ENCODE results near the gene APBB2. TPM values are rescaled to one million over a fixed set of nuclear protein-coding genes. Genes with fewer than 3 reads are reported as not detected.

The APBB2 gene
- total RNA-seq, 4 donors from 2014 or later = 47.5 to 99.9 (median 57.5) TPM

DNA sequence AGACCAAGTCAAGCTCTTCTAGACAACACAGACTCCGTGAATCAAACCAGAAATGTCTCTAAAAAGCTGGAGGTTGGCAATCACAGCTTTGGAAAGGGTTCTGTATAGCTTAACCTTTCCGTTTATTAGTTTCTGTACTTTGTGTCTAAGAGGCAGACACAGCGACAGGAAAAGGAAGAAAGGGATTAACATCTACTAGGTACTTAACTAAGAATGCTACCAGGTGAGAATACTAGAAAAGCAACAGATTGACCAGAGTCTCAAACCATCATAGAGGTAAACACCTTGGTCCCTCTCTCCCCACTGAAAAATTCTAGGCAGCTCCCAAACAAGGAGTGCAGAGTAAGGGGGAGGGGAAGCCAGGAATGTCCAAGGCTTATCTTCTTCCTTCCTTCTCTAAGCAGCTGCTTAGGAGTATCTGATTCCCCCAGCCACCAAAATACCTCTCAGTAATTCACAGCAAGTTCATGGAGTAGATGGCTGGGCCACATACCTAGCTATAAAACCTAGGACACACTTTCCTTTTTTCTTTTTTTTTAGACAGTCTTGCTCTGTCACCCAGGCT lies 80.8 kb downstream of the APBB2 start:
- DNase-seq = no peak
- peaks cover 0 to 7% (median 1%) of the 10 kb centered on the region in 4 donors for H3K4me1 ChIP-seq
- TF ChIP-seq, protein P1, sequence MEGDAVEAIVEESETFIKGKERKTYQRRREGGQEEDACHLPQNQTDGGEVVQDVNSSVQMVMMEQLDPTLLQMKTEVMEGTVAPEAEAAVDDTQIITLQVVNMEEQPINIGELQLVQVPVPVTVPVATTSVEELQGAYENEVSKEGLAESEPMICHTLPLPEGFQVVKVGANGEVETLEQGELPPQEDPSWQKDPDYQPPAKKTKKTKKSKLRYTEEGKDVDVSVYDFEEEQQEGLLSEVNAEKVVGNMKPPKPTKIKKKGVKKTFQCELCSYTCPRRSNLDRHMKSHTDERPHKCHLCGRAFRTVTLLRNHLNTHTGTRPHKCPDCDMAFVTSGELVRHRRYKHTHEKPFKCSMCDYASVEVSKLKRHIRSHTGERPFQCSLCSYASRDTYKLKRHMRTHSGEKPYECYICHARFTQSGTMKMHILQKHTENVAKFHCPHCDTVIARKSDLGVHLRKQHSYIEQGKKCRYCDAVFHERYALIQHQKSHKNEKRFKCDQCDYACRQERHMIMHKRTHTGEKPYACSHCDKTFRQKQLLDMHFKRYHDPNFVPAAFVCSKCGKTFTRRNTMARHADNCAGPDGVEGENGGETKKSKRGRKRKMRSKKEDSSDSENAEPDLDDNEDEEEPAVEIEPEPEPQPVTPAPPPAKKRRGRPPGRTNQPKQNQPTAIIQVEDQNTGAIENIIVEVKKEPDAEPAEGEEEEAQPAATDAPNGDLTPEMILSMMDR (IDR thresholded peaks at IDR 0.05) = no peak
- TF ChIP-seq POLR2A (IDR thresholded peaks at IDR 0.05) = no peak
- H3K27me3 ChIP-seq = no peaks in the 10 kb centered on the region
- no peak overlapping the region for H3K4me3 ChIP-seq
- H3K36me3 ChIP-seq = no peaks in the 10 kb centered on the region
- no peak overlapping the region for H3K27ac ChIP-seq
- H3K9me3 ChIP-seq = no peaks in the 10 kb centered on the region

DNA sequence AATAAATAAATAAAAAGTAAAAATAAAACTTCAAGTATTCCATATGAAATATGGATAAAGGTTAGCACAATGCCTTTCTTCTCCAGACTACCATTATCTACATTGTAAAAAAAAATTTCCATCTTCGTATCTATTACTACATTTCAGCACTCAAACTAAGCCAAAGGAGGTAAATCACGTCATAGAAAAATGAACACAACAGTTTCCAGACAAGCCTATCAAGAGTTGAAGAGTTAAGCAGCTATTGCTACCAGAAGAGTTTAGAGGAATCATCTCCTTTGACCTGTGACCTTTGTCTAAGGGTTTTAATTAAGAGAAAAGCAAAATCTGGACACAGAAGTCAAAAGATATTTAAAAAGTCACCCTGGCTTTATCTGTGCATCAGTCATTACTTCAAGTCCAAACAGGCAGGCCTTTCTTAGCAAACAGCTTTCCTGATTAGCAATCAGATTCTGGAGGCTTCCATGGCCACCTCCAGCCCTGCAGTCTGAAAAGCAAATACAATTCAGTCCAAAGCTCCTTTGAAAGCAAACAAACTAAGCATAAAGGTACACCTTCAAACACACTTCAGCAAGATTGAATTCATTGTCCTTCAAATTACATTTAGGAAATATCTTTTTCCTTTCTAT lies 82.2 kb downstream of the APBB2 start:
- no peaks in the 10 kb centered on the region for H3K36me3 ChIP-seq
- no peaks in the 10 kb centered on the region for H3K9me3 ChIP-seq
- TF ChIP-seq, protein P1 (IDR thresholded peaks at IDR 0.05) = no peak
- no peak for TF ChIP-seq POLR2A (IDR thresholded peaks at IDR 0.05)
- no peak overlapping the region for H3K4me3 ChIP-seq
- no peaks in the 10 kb centered on the region for H3K27me3 ChIP-seq
- no peak overlapping the region for H3K27ac ChIP-seq
- H3K4me1 ChIP-seq = peaks cover 0 to 7% (median 1%) of the 10 kb centered on the region in 4 donors
- DNase-seq = no peak

- DNase-seq = no peak
- Histone ChIP-seq H3K36me3 (no peaks in the 10 kb centered on the region), H3K4me3 (no peak overlapping the region), H3K4me1 (peaks cover 0 to 8% (median 1%) of the 10 kb centered on the region in 4 donors), H3K9me3 (no peaks in the 10 kb centered on the region), H3K27me3 (no peaks in the 10 kb centered on the region), H3K27ac (no peak overlapping the region)
- TF ChIP-seq POLR2A (IDR thresholded peaks at IDR 0.05) = no peak
- TF ChIP-seq, protein P1 (IDR thresholded peaks at IDR 0.05) = no peak
Observed at GRCh38 chr4:41129936-41130440, 84.4 kb downstream of the APBB2 start.

- H3K4me1 ChIP-seq = peaks cover 0 to 10% (median 1%) of the 10 kb centered on the region in 4 donors
- no peak for DNase-seq
- no peaks in the 10 kb centered on the region for H3K9me3 ChIP-seq
- no peaks in the 10 kb centered on the region for H3K27me3 ChIP-seq
- TF ChIP-seq, protein P1 (IDR thresholded peaks at IDR 0.05) = no peak
- no peak for TF ChIP-seq POLR2A (IDR thresholded peaks at IDR 0.05)
- no peak overlapping the region for H3K27ac ChIP-seq
- no peak overlapping the region for H3K4me3 ChIP-seq
- H3K36me3 ChIP-seq = no peaks in the 10 kb centered on the region
Observed at GRCh38 chr4:41129128-41129754, 85.1 kb downstream of the APBB2 start.

DNA sequence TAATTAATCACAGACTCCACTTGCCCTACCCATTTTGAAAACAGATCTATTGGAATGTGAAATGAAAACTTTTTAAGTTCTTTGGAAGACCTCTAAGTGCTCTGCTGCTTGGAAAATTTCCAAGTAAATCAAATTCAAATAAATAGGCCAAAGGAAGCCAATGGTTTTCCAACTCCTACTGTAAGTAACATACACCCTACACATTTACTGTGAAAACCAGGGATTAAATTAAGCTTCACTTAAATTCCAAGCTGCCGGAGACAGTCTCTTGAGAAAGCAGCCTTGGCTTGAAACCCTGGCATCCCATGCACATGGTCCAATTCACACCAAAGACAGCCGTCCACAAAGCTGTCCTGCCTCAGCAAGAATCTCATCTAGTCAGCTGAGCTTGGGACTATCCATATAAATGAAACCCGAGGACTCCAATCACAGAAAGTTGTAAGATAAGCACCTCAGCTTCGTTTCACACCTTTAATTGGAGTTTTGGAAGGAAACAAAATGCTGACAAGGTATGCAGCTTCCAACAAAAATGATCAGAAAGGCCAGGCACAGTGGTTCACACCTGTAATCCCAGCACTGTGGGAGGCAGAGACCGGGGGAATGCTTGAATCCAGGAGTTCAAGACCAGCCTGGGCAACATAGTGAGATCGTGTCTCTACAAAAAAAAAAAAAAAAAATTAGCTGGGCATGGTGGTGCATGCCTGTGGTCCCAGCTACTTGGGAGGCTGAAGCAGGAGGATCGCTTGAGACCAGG lies 88.6 kb downstream of the APBB2 start:
- Histone ChIP-seq H3K36me3 (no peaks in the 10 kb centered on the region), H3K9me3 (no peaks in the 10 kb centered on the region), H3K4me1 (peaks cover 0 to 7% (median 0%) of the 10 kb centered on the region in 4 donors), H3K4me3 (no peak overlapping the region), H3K27me3 (no peaks in the 10 kb centered on the region), H3K27ac (no peak overlapping the region)
- DNase-seq = no peak
- no peak for TF ChIP-seq POLR2A (IDR thresholded peaks at IDR 0.05)
- TF ChIP-seq, protein P1 (IDR thresholded peaks at IDR 0.05) = no peak
